ENCODE measurements around the gene ADCY3.

Gene ADCY3

DNA sequence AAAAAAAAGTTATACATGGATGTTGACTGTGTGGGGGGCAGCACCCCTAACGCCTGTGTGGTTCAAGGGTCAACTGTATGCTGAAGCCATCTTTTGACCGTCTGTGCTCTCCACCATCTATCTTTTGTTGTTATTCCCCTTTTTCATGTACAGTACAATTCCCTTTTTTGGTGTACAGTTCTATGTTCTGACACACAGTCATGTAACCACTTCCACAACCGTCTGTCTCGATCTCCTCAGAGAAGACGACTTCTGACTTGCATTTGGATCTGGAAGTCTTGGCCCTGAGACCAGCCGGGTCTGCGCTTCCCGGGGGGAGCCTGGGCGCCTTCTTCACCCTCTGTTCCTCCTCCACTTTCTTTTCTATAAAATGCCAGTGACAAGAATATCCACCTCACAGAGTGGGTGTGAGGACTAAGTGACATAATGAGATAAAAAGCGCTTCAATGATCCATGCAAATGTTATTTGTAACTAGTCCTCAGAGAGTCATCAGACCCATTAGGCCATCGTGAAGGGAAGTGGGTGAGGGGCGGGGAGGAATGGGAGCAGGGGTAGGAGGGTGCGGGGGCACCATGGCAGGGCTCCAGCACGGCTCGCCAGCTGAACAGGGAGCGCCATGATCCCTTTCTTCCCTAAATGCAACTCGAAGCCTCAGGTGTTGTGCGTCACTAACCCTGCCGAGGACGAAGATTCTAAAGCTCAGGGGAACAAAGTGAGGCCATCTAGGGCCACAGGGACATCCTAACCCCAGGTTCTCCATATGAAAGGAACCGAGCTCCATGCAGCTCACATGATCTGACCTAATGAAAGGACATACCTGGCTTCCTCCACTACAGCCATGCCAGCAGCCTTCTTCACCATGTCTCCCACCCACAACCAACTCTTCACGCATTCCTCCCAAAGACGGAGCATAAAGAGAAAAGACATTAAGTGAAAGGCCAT is 16.6 kb downstream of the ADCY3 start:
- DNase-seq (ENCODE audit: low read depth in 2 of 2), result no peak

- no peak for DNase-seq (ENCODE audit: low read depth in 2 of 2)
These were observed 20.6 kb downstream of the ADCY3 start for GRCh38 chr2:24899361-24899910.

DNA sequence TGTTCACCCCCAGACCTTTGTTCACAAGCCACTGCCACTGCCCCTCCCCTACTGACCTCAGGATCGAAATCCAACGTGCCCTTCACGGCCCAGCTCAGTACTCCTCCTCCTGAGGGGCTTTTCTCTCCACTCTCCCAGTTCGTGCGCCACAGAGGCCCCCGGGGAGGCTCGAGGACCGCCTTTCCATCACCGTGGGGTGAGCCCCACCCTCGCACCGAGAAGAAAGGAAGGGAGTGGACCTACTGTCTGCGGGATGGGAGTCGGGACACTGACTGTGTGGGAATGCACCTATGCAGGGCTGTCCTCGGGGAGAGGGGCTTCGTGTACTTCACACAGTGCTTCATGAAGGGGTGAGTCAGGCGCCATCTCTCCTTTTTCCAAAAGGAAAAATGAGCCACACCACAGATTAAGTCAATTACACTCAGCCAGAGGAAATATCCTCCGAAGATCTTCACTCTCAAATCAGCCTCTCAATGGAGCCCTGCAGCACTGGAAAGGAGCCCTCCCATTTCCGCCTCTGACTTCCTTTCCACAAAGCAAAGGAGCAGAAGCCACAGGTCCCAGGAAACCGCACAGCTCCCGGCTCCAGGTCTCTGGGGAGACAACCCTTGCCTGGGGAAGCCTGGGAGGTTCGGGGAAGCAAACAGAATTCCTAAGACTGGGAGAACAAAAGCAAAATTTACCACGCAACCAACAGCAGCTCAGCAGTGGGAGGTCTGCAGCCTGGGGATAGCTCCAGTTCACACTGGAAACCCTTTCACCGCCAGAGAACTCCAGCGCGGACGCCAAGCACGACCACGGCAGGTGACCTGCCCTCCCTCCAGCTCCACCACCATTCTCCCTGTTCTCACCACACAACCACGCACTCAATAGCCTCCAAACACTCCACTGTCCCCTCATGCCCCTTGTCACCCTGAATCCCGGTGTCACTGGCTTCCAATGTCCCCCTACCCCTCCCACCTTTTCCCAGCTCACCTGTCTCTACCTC is 21.6 kb downstream of the ADCY3 start:
- no peak for DNase-seq (ENCODE audit: low read depth in 2 of 2)

DNA sequence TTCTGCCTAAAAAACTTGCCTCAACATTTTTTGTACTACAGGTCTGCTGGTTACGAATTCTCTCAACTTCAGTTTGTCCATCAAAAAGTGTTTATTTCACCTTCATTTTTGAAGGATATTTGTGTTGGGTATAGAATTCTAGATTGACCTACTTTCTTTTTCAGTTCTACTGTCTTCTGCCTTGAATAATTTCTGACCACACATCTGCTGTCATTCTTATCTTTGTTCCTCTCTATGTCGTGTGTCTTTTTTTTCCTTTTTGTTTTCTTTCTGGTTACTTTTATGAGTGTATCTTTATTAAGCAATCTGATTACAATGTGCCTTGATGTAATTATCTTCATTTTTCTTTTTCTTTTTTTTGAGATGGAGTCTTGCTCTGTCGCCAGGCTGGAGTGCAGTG is 25.3 kb downstream of the ADCY3 start:
- DNase-seq (ENCODE audit: low read depth in 2 of 2), result no peak

DNA sequence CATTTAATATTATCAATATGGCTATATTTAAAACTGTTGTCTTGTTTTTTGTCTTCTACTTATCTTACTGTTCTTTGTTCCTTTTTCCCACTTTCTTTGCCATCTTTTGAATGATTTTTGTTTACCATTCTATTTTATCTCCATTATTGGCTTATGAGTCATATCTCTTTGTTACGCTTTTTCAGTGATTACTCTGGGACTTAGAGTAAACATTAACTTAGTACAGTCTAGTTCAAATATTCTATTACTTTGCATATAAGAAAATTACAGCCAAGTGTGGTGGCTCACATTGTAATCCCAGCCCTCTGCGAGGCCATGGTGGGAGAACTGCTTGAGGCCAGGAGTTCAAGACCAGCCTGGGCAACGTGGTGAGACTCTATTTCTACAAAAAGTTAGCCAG is 26.1 kb downstream of the ADCY3 start:
- no peak for DNase-seq (ENCODE audit: low read depth in 2 of 2)

- no peak for DNase-seq (ENCODE audit: low read depth in 2 of 2)
These were observed 27.1 kb downstream of the ADCY3 start for GRCh38 chr2:24892928-24893327.

- DNase-seq (ENCODE audit: low read depth in 2 of 2), result no peak
These were observed 28.8 kb downstream of the ADCY3 start for GRCh38 chr2:24891201-24891600.

- no peak for DNase-seq (ENCODE audit: low read depth in 2 of 2)
These were observed 30.8 kb downstream of the ADCY3 start for GRCh38 chr2:24889221-24889620.

DNA sequence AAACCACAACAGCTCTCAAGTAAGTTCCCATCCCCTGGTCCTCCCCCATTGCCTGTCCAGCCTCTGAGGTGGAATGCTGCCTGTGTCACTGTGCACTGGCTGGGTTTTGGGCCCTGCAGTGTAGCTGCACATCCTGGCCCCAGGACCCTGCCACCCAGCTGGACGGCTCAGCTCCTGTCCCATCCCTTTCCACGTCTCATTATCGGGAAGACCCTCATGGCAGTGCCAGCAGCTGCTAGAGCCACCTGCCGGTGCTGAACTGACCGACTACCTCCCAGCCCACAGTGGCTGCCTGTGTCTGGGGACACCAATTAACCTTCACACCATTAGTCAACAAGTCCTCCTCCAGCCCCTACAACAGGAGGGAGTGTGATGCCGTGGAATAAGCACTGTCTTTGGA is 31.9 kb downstream of the ADCY3 start:
- DNase-seq (ENCODE audit: low read depth in 2 of 2), result no peak

DNA sequence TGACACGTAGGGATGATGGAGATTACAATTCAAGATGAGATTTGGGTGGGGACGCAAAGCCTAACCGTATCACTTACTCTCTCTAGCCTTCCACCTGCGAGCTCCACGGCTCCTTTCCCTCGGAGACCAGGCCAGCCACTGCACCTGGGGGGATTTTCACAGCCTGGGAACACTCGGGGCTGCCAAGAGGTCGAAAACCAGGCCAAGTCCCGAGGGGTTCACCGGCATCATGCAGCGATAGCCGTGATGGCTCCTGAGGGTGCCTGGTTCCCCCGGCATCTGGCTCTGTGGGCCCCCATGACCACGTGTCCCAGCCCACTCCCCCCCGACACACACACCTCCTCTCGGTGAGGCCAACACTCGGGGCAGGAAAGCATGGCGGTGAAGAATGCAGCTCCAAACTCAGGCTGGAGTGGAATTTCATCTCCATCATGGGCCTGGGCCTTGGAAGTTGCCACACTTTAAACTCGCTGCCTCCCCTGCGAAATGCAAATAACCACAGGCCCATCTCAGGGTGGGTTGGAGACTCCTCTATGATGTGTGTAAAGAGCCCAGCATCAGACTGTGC is 32.6 kb downstream of the ADCY3 start:
- DNase-seq (ENCODE audit: low read depth in 2 of 2), result no peak

DNA sequence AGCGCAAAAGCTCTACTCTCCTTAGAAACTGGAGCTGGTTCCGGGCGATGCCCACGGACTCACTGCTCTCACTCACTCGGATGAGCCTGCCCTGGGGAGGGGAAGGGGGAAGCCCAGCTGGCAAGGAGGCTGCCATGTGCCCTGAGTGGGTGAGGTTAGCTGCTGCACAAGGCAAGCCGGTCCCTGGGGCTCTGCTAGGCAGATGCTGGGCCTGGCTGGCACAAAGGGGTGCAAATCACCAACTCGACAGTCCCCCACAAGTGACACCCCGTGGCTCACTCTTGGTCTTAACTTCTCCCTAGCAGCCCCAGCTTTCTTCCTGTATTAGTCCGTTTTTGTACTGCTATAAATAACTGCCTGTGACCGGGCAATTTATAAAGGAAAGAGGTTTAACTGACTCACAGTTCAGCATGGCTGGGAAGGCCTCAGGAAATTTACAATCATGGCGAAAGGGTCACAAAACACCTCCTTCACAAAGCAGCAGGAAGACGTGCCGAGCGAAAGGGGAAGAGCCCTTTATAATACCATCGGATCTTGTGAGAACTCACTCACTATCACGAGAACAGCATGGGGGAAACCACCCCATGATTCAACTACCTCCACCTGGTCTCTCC is 33.2 kb downstream of the ADCY3 start:
- no peak for DNase-seq (ENCODE audit: low read depth in 2 of 2)

GRCh38 chr2:24886126-24886501 is 33.9 kb downstream of the ADCY3 start:
- no peak for DNase-seq (ENCODE audit: low read depth in 2 of 2)

DNA sequence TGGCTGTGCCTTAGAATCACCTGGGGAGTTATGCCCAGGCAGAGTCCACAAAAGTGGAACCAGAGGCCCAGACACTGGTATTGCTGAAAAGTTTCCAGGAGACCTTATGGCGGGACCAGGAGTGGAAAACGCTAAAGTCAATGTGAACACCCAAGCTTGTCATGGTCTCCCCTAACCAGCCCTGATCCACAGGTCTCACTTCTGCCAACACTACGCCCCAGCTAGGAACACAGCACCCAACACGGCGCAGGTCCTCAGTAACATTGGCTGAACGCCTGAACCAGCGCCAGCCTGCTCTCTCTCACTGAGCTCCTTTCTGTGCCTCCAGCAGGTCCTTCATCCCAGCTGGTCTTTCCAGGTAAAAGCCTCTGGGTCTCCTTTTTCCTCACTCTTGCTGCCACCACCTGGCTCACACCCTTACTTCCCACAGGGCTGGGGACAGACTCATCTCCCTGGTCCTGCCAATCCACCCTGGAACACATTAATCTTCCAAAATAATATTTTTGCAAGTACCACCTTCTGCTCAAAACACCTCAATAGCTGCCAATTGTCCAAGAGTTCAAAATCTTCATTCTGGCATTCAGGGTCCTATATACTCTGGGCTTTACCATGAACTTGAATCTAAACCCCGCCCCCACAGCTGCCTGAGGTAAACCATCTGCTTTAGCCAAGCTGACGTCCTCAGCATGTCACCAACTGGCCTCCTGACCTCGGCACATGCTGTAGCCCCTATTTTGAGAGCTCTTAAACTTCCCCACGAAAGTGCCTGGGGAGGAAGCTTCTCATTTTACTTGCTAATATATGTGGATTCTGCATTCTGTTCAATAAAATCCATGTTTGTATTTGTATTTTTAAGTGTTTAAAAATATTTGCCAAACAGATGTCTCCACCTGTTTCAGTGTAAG is 34.6 kb downstream of the ADCY3 start:
- DNase-seq (ENCODE audit: low read depth in 2 of 2), result no peak

GRCh38 chr2:24883946-24884345 is 36.1 kb downstream of the ADCY3 start:
- no peak for DNase-seq (ENCODE audit: low read depth in 2 of 2)

GRCh38 chr2:24881623-24882022 is 38.4 kb downstream of the ADCY3 start:
- DNase-seq (ENCODE audit: low read depth in 2 of 2), result no peak

- DNase-seq (ENCODE audit: low read depth in 2 of 2), result no peak
These were observed 38.9 kb downstream of the ADCY3 start for GRCh38 chr2:24881158-24881557.

DNA sequence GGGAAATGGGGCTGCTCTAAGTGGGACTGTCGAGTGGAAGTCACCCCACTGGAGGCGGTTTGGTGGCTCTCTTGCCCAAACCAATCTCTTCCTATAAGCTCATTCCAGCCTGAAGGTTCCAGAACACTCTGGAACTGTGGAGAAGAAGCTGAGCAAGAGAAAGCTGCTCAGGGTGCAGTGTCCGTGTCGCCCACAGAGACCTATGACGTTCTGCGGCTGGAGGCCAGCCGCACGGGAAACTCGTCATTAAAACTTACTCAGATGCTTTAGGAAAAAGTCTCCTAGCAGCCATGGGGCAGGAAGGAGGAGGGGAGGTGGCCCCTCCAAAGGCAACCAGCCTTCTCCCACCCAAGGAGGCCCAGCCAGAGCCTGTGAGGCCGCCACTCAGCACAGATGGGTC is 41.7 kb downstream of the ADCY3 start:
- DNase-seq (ENCODE audit: low read depth in 2 of 2), result no peak

- DNase-seq (ENCODE audit: low read depth in 2 of 2), result no peak
These were observed 42.4 kb downstream of the ADCY3 start for GRCh38 chr2:24877646-24878045.

- no peak for DNase-seq (ENCODE audit: low read depth in 2 of 2)
These were observed 43.0 kb downstream of the ADCY3 start for GRCh38 chr2:24877067-24877466.

DNA sequence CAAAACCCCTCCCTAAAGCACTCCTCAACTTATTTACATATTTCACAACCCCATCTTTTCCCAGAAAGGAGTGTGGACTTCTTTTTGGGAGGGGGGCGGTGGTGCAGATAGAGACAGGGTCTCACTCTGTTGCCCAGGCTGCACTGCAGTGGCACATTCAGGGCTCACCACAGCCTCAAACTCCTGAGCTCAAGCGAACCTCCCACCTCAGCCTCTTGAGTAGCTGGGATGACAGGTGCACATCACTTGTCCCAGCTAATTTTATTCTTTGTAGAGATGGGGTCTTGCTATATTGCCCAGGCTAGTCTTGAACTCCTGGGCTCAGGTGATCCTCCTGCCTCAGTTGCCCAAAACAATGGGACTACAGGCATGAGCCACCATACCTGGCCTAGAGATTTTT is 44.1 kb downstream of the ADCY3 start:
- DNase-seq (ENCODE audit: low read depth in 2 of 2), result no peak

All from stimulated activated CD8-positive, alpha-beta memory T cell treated with anti-CD3 and anti-CD28 coated beads, Interleukin-7, amount 100 ng/mL, for 4 hours (primary cell).